DMS153 treated with DMSO at 0.1 percent for 48 hours (cell line): ENCODE measurements around the gene CFAP70.
"Not testable (repeated sequence)": the region's sequence is repeated elsewhere in the genome, so short reads cannot be mapped to it uniquely, and the experiment has no call there.

Experiments used
- DNase-seq: peaks from one replicate; lab custom pipeline; 2025; ENCODE audit not compliant: unreplicated experiment; lab: John Stamatoyannopoulos, UW

Gene CFAP70

DNA sequence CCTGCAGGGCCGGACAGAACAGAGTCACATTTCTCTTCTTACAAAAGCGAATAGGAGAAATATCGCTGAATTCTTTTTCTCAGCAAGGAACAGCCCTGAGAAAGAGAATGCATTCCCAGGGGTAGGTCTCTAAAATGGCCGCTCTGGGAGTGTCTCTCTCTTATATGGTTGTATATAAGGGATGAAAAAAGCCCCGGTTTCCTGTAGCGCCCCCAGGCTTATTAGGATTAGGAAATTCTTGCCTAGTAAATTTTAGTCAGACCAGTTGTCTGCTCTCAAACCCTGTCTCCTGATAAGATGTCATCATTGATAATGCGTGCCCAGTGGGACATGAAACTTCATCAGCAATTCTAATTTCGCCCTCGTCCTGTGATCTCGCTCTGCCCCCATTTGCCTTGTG, 100.1 kb downstream of the CFAP70 start:
- not testable (repeated sequence) for DNase-seq

DNA sequence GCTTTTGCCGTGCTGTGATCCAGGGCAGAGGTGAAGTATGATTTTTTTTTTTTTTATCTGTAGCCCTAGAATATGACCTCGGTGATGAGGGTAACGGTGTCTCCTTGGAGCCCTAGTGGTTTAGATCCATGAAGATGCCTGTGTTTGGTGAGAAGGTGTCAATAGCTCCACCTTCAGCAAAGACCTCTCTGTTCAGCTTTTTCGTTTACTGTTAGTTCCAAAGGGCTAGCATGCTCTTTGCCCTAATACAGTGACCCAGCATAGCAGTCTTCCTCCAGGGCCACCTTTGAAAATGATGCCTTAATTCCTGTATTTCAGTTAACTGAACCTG, 105.5 kb downstream of the CFAP70 start:
- DNase-seq, result no peak

DNA sequence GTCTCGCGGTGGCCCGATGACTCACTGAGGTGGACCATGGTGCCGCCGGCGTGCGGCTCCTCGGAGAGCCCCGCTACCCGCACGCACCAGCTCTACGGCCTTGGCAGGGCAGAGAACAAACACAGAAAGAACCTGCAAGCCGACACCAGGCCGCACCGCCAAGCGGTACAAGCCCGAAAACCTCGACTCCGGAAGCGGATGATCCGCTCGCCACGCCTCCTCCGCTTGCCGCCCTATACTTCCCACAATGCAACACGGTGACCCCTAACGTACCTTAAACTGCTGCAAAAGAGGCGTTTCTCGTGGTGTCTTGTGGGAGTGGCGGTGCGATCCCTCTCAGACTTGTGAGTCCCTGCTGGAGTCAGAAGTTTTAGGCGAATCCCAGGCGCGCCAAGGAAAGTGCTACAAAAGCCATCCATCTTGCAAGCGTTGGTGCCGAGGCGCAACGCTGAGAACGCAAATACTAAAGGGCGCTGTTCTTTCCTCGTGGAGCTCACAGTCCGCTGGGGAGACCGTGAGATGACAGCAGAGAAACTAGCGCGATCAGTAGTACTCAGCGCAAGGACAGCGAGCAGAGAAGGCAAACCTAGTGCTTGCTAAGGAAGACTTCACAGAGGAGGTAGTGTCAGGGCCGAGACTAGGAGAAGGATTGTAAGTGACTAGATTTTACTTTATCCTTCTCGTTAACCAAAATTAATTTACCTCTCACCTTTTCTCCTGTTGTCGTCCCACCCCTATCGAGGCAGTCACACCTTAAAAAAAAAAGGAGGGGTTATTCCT, 106.0 kb downstream of the CFAP70 start, which contains the start of gene MRPS16:
Gene MRPS16 (minus strand): TSS at position 200 of the 780 bp plus-strand sequence. CDS start 162 bp downstream, at position 38.
- DNase-seq, result peak; percentile 94

- no peak for DNase-seq
These were observed 106.8 kb downstream of the CFAP70 start for GRCh38 chr10:73251683-73252444.

- DNase-seq, result no peak
These were observed 110.4 kb downstream of the CFAP70 start for GRCh38 chr10:73248259-73248724.

GRCh38 chr10:73247509-73248258, 111.0 kb downstream of the CFAP70 start:
- no peak for DNase-seq

DNA sequence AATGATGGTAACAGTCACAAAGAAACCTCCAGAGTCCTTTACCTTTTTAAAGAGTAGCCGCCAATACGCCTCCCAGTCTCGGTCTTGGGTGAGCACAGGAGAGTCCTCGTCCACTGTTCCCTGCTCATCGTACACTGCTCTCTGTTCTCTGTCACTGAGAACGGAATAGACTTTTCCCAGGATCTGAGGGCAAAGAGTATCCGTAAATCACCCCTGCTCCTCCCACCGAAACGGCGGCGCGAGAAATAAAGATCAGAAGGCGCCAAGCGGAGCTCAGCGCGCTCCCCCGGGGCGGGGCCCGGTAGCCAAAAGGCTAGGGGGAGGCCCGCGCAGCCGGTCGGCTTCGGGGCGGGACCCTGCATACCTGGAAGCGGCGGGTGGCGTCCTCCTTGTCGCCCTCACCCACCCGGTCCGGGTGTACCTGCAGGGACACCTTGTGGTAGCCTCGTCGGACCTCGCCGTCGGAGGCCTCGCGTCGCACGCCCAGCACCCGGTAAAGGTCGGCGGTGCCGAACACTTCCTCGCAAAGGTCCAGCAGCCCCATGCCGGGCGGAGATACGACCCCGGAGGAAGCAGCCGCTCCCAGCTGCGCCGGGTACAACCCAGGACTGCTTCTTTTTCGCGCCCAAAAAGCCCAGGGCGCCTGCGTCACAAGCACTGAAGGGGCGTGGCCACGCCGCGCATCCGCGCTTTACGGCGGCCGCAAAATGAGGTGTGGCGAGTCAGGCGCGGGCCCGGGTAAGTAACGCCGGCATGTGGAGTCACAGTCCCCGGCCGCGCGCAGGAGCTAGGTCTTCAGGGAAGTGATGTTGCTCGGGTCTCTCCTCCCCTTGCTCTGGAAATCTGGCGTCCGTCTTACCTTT, 111.8 kb downstream of the CFAP70 start, which contains the start of gene DNAJC9:
Gene DNAJC9 (minus strand): TSS at position 610 of the 863 bp plus-strand sequence. CDS start 66 bp downstream, at position 544.
- peak; percentile 86 for DNase-seq

- no peak for DNase-seq
These were observed 112.4 kb downstream of the CFAP70 start for GRCh38 chr10:73246322-73246645.

DNA sequence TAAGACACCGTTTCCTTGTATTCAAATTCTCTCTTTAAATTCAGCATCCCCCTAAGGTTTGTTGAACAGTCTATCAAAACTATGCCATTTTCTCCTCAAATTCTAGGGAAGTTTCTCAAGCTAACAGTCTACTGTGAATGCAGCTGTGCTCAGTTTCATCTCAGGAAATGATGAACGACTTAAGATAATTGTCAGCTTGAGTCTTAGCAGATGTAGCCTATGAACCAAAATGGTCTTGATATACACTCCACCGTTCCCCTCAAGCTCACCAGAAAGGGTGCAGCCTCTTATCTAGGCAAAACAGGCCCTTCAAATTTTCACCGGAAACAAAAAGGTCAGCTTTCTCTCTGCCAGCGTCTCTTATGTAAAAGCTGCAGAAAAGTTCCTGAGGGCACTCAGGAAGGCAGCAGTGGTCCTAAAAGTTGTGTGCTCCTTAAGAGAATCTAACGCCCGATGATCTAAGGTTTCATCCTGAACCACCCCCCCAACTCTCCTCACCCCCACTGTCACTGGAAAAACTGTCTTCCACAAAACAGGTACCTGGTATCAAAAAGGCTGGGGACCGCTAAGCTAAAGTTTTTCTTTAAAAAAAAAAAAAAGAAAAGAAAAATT, 113.7 kb downstream of the CFAP70 start:
- DNase-seq, result no peak

DNA sequence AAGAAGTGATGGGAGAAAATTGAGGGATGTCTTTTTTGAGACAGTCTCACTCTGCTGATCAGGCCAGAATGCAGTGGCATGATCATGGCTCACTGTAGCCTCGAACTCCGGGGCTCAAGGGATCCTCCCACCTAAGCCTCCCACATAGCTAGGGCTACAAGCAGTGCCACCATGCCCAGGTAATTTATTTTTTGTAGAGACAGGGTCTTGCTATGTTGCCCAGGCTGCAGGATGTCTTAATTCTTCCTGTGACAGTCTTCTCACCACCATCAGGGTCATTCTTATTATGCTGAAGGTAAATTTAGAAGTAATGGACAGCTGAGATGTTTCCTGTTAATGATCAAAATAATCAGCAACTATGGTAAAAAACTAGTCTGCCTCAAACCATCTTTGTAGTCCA, 118.8 kb downstream of the CFAP70 start:
- no peak for DNase-seq

GRCh38 chr10:73238990-73239566, 119.6 kb downstream of the CFAP70 start:
- DNase-seq, result no peak

DNA sequence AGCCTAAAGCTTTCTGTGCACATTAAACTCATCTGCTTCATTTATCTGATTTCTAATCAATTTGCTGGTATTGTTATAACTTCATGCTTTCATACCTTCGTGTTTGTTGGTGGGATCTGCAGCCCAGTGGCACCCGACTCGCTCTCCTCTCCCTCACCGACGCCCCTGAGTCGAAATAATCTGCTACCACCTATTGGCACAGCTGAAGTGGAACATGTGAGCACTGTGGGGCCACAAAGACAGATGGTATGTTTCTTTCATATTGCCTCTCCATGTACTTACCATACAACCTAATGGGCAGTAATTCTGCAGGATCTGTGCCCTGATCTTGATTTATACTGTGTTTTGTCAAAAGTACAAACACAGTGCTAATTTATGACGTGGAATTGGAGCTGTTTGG, 124.0 kb downstream of the CFAP70 start:
- no peak for DNase-seq

DNA sequence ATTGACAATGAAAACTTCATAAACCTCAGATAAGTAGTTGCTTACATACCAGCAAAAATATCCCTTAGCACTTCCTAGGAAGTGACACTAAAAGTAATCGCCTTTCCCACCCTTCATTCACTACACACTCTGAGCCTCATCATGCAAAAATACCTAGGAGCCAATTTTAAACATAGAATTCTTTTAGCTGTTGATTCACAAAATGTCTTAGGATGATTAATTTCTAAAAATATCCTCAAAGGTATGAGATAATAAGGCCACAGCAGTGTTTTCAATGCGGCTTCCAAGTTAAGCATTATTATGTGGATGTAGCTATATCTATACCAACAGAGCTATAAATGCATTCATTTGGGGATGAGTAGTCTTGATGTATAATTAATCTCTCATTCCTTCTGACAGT, 124.8 kb downstream of the CFAP70 start:
- no peak for DNase-seq

- no peak for DNase-seq
These were observed 125.8 kb downstream of the CFAP70 start for GRCh38 chr10:73232887-73233286.

GRCh38 chr10:73229567-73229966, 129.1 kb downstream of the CFAP70 start:
- DNase-seq, result no peak

DNA sequence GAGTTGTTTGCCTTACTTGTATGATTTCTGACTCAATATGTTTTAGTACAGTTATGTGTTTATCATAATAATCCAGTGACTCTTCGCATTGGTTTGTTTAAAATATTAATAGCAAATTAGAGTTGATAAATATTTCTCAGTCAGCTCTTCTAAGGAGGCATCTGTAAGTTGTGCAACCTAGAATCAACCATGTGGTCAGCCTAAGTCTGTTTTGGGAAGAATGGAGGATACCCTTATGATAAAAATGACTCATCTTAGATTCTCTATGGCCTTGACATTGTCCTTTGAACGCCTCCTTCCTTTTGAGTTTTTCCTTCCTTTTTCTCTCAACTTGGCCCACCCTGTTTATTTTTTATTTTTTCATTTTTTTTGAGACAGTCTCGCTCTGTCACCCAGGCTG, 130.4 kb downstream of the CFAP70 start:
- no peak for DNase-seq

DNA sequence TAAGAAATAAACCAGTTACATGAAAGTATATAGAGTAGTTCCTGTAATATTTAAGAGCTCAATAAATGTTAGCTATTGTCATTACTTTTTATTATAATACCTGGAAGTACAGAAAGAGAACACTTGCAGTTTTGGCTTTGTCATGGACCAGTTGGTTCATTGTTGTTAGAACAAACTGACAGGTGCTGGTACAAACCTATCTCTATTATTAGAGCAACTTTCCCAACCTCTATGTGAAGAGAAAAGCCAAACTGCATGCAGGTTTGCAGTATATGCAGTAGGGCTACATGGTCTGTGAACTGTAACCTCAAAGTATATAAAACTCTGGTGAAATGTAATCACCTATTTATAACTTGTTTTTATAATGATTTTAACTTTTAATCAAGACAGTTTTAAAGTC, 132.0 kb downstream of the CFAP70 start:
- no peak for DNase-seq

GRCh38 chr10:73225518-73225917, 133.1 kb downstream of the CFAP70 start:
- no peak for DNase-seq

DNA sequence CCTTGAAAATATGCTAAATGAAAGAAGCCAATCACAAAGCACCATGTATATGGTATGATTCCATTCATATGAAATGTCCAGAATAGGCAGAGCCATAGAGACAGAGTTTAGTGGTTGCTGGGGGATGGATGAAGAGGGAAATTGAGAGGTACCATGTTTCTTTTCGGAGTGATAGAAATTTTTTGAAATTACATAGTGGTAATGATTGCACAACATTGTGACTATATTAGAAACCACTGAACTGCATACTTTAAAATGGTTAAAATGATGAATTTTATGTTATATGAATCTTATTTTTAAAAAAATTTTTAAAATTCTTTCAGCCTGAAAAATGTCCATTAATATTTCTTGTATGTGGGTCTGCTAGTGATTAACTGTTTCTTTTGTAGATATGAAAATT, 137.7 kb downstream of the CFAP70 start:
- DNase-seq, result no peak

- DNase-seq, result no peak
These were observed 139.3 kb downstream of the CFAP70 start for GRCh38 chr10:73219384-73219783.
